Measurements from ENCODE around the gene CSMD2.

The CSMD2 gene

GRCh38 chr1:33683913-33684312, 481.1 kb downstream of the CSMD2 start:
- H3K4me3 ChIP-seq (ENCODE audit: low read depth, low read length): no peak overlapping the region
- in situ Hi-C loops (cut with HindIII; ENCODE audit: low sequenced_read_pairs): no loop called here
- no peak for TF ChIP-seq CTCF (IDR thresholded peaks at IDR 0.05; ENCODE audit: low read depth, low read length)
- peak; percentile 68 for DNase-seq (ENCODE audit: low read depth, low spot score)

- in situ Hi-C loops (cut with HindIII; ENCODE audit: low sequenced_read_pairs): no loop called here
Observed at GRCh38 chr1:33682371-33682770, 482.7 kb downstream of the CSMD2 start.

GRCh38 chr1:33680281-33680840, 484.7 kb downstream of the CSMD2 start:
- no peak overlapping the region for H3K4me3 ChIP-seq (ENCODE audit: low read depth, low read length)
- in situ Hi-C loops (cut with HindIII; ENCODE audit: low sequenced_read_pairs): no loop called here
- no peak for DNase-seq (ENCODE audit: low read depth, low spot score)
- no peak for TF ChIP-seq CTCF (IDR thresholded peaks at IDR 0.05; ENCODE audit: low read depth, low read length)

More at GRCh38 chr1:33682371-33682770, 482.7 kb downstream of the CSMD2 start:
- H3K4me3 ChIP-seq (ENCODE audit: low read depth, low read length): no peak overlapping the region
- no peak for TF ChIP-seq CTCF (IDR thresholded peaks at IDR 0.05; ENCODE audit: low read depth, low read length)
- DNase-seq (ENCODE audit: low read depth, low spot score): peak; percentile 79

GRCh38 chr1:33670567-33670966, 494.5 kb downstream of the CSMD2 start:
- in situ Hi-C loops (cut with HindIII; ENCODE audit: low sequenced_read_pairs): no loop called here
- no peak for DNase-seq (ENCODE audit: low read depth, low spot score)
- H3K4me3 ChIP-seq (ENCODE audit: low read depth, low read length): no peak overlapping the region
- no peak for TF ChIP-seq CTCF (IDR thresholded peaks at IDR 0.05; ENCODE audit: low read depth, low read length)

GRCh38 chr1:33668695-33669094, 496.3 kb downstream of the CSMD2 start:
- TF ChIP-seq CTCF (IDR thresholded peaks at IDR 0.05; ENCODE audit: low read depth, low read length): no peak
- in situ Hi-C loops (cut with HindIII; ENCODE audit: low sequenced_read_pairs): no loop called here
- no peak for DNase-seq (ENCODE audit: low read depth, low spot score)
- H3K4me3 ChIP-seq (ENCODE audit: low read depth, low read length): no peak overlapping the region

GRCh38 chr1:33667386-33668282, 497.4 kb downstream of the CSMD2 start:
- in situ Hi-C loops (cut with HindIII; ENCODE audit: low sequenced_read_pairs): no loop called here
- no peak for TF ChIP-seq CTCF (IDR thresholded peaks at IDR 0.05; ENCODE audit: low read depth, low read length)
- no peak for DNase-seq (ENCODE audit: low read depth, low spot score)
- no peak overlapping the region for H3K4me3 ChIP-seq (ENCODE audit: low read depth, low read length)

All from astrocyte of the spinal cord (primary cell).